H9 (cell line): ENCODE data around the gene WDR70. TPM values are rescaled to one million over a fixed set of nuclear protein-coding genes. Genes with fewer than 3 reads are reported as not detected.

Experiments used
- DNase-seq: peaks from one replicate; pipeline ENCODE4 v3.0.0-alpha.2; 2017
- H2AFZ ChIP-seq: one replicate; pipeline ENCODE4 v1.6.1; 2013; ENCODE audit warnings: mild to moderate bottlenecking, low read length, control low read depth, moderate library complexity
- H2AK5ac ChIP-seq: 2 replicates; pipeline ENCODE4 v1.6.1; 2013; ENCODE audit warnings: low read length, control low read depth, mixed read lengths; ENCODE audit not compliant: insufficient read length
- H2BK120ac ChIP-seq: one replicate; pipeline ENCODE4 v1.6.1; 2013; ENCODE audit warnings: low read depth, mild to moderate bottlenecking, low read length, control low read depth, inconsistent platforms; ENCODE audit not compliant: poor library complexity, severe bottlenecking
- H2BK12ac ChIP-seq: 2 replicates; pipeline ENCODE4 v1.6.1; 2013; ENCODE audit warnings: low read length, control low read depth, mixed read lengths, low read depth; ENCODE audit not compliant: insufficient read length
- H2BK15ac ChIP-seq: 2 replicates; pipeline ENCODE4 v1.6.1; 2013; ENCODE audit warnings: low read depth, low read length, control low read depth
- H2BK20ac ChIP-seq: one replicate; pipeline ENCODE4 v1.6.1; 2013; ENCODE audit warnings: low read depth, mild to moderate bottlenecking, low read length, control low read depth, inconsistent platforms; ENCODE audit not compliant: poor library complexity, severe bottlenecking
- H2BK5ac ChIP-seq: 2 replicates; pipeline ENCODE4 v1.6.1; 2013; ENCODE audit warnings: low read length, control low read depth, mixed read lengths; ENCODE audit not compliant: insufficient read length
- H3K14ac ChIP-seq: 2 replicates; pipeline ENCODE4 v1.6.1; 2013; ENCODE audit warnings: low read length, control low read depth; ENCODE audit not compliant: insufficient read depth
- H3K18ac ChIP-seq: 2 replicates; pipeline ENCODE4 v1.6.1; 2013; ENCODE audit warnings: low read depth, mild to moderate bottlenecking, mixed read lengths, low read length, control low read depth; ENCODE audit not compliant: insufficient read length
- H3K23ac ChIP-seq: 2 replicates; pipeline ENCODE4 v1.6.1; 2013; ENCODE audit warnings: low read length, control low read depth, mixed read lengths, low read depth; ENCODE audit not compliant: insufficient read length
- H3K23me2 ChIP-seq: 2 replicates; pipeline ENCODE4 v1.6.1; 2013; ENCODE audit warnings: low read depth, mild to moderate bottlenecking, mixed read lengths, low read length, control low read depth; ENCODE audit not compliant: insufficient read length, poor library complexity, severe bottlenecking
- H3K27ac ChIP-seq: 2 replicates; pipeline ENCODE4 v1.5.1; 2013; ENCODE audit warnings: low read length, control low read depth, mixed read lengths, low read depth; ENCODE audit not compliant: insufficient read length
- H3K27me3 ChIP-seq: 2 replicates; pipeline ENCODE4 v1.6.1; 2013; ENCODE audit warnings: low read length, control low read depth, inconsistent platforms; ENCODE audit not compliant: insufficient read depth
- H3K4ac ChIP-seq: 2 replicates; pipeline ENCODE4 v1.6.1; 2013; ENCODE audit warnings: low read depth, mild to moderate bottlenecking, control low read depth, inconsistent platforms, low read length, moderate library complexity
- H3K4me1 ChIP-seq: 2 replicates; pipeline ENCODE4 v1.6.1; 2013; ENCODE audit warnings: low read length, control low read depth, inconsistent platforms; ENCODE audit not compliant: insufficient read depth
- H3K4me2 ChIP-seq: 2 replicates; pipeline ENCODE4 v1.6.1; 2013; ENCODE audit warnings: low read length, control low read depth, mixed read lengths; ENCODE audit not compliant: insufficient read length, insufficient read depth
- H3K56ac ChIP-seq: 2 replicates; pipeline ENCODE4 v1.6.1; 2013; ENCODE audit warnings: low read depth, mild to moderate bottlenecking, mixed read lengths, low read length, control low read depth; ENCODE audit not compliant: insufficient read length
- H3K79me1 ChIP-seq: 2 replicates; pipeline ENCODE4 v1.6.1; 2013; ENCODE audit warnings: low read depth, mild to moderate bottlenecking, moderate library complexity, low read length, control low read depth, inconsistent platforms; ENCODE audit not compliant: insufficient read depth, poor library complexity, severe bottlenecking
- H3K79me2 ChIP-seq: 2 replicates; pipeline ENCODE4 v1.6.1; 2013; ENCODE audit warnings: low read length, control low read depth, inconsistent platforms; ENCODE audit not compliant: insufficient read depth
- H3K9ac ChIP-seq: 2 replicates; pipeline ENCODE4 v1.6.1; 2013; ENCODE audit warnings: low read length, control low read depth, mixed read lengths; ENCODE audit not compliant: insufficient read length; ENCODE audit errors: extremely low read depth
- H3K9me3 ChIP-seq: one replicate; pipeline ENCODE4 v1.6.1; 2013; ENCODE audit warnings: low read depth, low read length, inconsistent platforms; ENCODE audit not compliant: control insufficient read depth
- H3T11ph ChIP-seq: one replicate; pipeline ENCODE4 v1.6.1; 2013; ENCODE audit warnings: mild to moderate bottlenecking, low read length, control low read depth, inconsistent platforms
- H4K20me1 ChIP-seq: one replicate; pipeline ENCODE4 v1.6.1; 2013; ENCODE audit not compliant: control insufficient read depth, insufficient read length, insufficient read depth
- H4K5ac ChIP-seq: 2 replicates; pipeline ENCODE4 v1.6.1; 2013; ENCODE audit warnings: low read depth, mild to moderate bottlenecking, mixed read lengths, low read length, control low read depth; ENCODE audit not compliant: insufficient read length
- H4K8ac ChIP-seq: replicated peaks from 2 replicates; pipeline ENCODE4 v1.6.1; 2013; ENCODE audit warnings: low read length, control low read depth, mixed read lengths, low read depth; ENCODE audit not compliant: insufficient read length
- H4K91ac ChIP-seq: 2 replicates; pipeline ENCODE4 v1.6.1; 2013; ENCODE audit warnings: low read depth, mild to moderate bottlenecking, moderate library complexity, mixed read lengths, low read length, control low read depth; ENCODE audit not compliant: insufficient read length
- H3K27ac Mint-ChIP-seq, 3 experiments: 2 replicates in 2 of 3; 3 replicates in 1 of 3; pipeline ENCODE4 v1.8.0; 2020 to 2021; ENCODE audit warnings: mixed read lengths in 3 of 3, mild to moderate bottlenecking in 1 of 3, moderate library complexity in 1 of 3
- H3K27me3 Mint-ChIP-seq: 2 replicates; pipeline ENCODE4 v1.8.0; 2021; ENCODE audit warnings: low read depth, mild to moderate bottlenecking, moderate library complexity, mixed read lengths
- H3K36me3 Mint-ChIP-seq, 3 experiments: 2 replicates in 2 of 3; 3 replicates in 1 of 3; pipeline ENCODE4 v1.8.0; 2020 to 2021; ENCODE audit warnings: low read depth in 3 of 3, mixed read lengths in 3 of 3; ENCODE audit not compliant: insufficient read depth in 1 of 3
- H3K4me1 Mint-ChIP-seq, 2 experiments: 2 replicates each; pipeline ENCODE4 v1.8.0; 2020; ENCODE audit warnings: mixed read lengths in 2 of 2
- H3K4me3 Mint-ChIP-seq, 2 experiments: 2 replicates in 1 of 2; 3 replicates in 1 of 2; pipeline ENCODE4 v1.8.0; 2020 to 2021; ENCODE audit warnings: mild to moderate bottlenecking in 2 of 2, mixed read lengths in 2 of 2, moderate library complexity in 1 of 2
- H3K9me3 Mint-ChIP-seq, 2 experiments: 2 replicates in 1 of 2; 3 replicates in 1 of 2; pipeline ENCODE4 v1.8.0; 2020; ENCODE audit warnings: mild to moderate bottlenecking in 2 of 2, mixed read lengths in 2 of 2, moderate library complexity in 1 of 2
- CTCF ChIP-seq: fragments of 200-600 bp; sonication (generic); conservative IDR thresholded peaks from 3 replicates; pipeline ENCODE4 v1.8.0; 2021; ENCODE audit warnings: antibody characterized with exemption, mild to moderate bottlenecking
- total RNA-seq: library from RNA; stranded (reverse); gene quantifications from 2 replicates; pipeline ENCODE4 v1.2.1, GENCODE V29; 2021

WDR70 gene
- total RNA-seq, 1 experiment from 2014 or later: 38.1 TPM

DNA sequence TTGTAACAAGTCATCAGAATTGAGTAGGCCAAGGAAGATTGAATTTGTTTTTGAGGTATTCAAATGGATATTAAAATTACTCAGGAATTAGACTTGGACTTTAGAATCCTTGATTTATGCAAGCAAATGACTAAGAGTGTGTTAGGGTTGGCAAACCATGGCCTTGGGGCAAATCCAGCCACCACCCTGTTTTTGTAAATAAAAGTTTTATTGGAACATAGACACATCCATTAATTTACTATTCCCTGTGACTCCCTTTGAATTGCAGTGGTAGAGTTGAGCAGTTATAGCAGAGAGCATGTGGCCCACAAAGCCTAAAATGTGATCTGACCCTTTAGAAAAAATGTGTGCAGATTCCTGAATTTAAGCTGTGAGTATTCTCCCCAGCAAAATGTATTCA is 115.6 kb downstream of the WDR70 start:
- H4K20me1 ChIP-seq: no peaks in the 10 kb centered on the region
- no peak overlapping the region for H2AK5ac ChIP-seq
- no peak overlapping the region for H3K9ac ChIP-seq
- H2AFZ ChIP-seq: no peak overlapping the region
- no peaks in the 10 kb centered on the region for H3K9me3 ChIP-seq
- Mint-ChIP-seq H3K4me1 (peaks cover 0 to 6% of the 10 kb centered on the region in 2 experiments; a peak in 2 of 4 replicates), H3K36me3 (peaks cover 4 to 9% (median 5%) of the 10 kb centered on the region in 3 experiments; a peak in 6 of 7 replicates), H3K27me3 (no peaks in the 10 kb centered on the region), H3K27ac (no peak overlapping the region), H3K9me3 (no peaks in the 10 kb centered on the region), H3K4me3 (no peak overlapping the region)
- TF ChIP-seq CTCF: no peak
- no peak overlapping the region for H2BK120ac ChIP-seq
- no peak overlapping the region for H3K4ac ChIP-seq
- H3K23me2 ChIP-seq: no peaks in the 10 kb centered on the region
- no peak overlapping the region for H3K56ac ChIP-seq
- H4K8ac ChIP-seq: no peak overlapping the region
- H4K5ac ChIP-seq: no peak overlapping the region
- H3T11ph ChIP-seq: no peak overlapping the region
- no peak overlapping the region for H2BK5ac ChIP-seq
- no peak overlapping the region for H3K14ac ChIP-seq
- H2BK20ac ChIP-seq: no peak overlapping the region
- H3K18ac ChIP-seq: no peak overlapping the region
- H4K91ac ChIP-seq: no peak overlapping the region
- H3K79me1 ChIP-seq: no peaks in the 10 kb centered on the region
- no peak overlapping the region for H2BK12ac ChIP-seq
- DNase-seq: no peak
- no peaks in the 10 kb centered on the region for H3K79me2 ChIP-seq
- H3K4me1 ChIP-seq: no peaks in the 10 kb centered on the region
- H3K23ac ChIP-seq: no peak overlapping the region
- no peak overlapping the region for H3K27ac ChIP-seq
- no peak overlapping the region for H2BK15ac ChIP-seq
- no peak overlapping the region for H3K4me2 ChIP-seq
- H3K27me3 ChIP-seq: no peaks in the 10 kb centered on the region
